ENCODE measurements around the gene MN1.

GRCh38 chr22:27775087-27775698, 26.4 kb downstream of the MN1 start:
- TF ChIP-seq CTCF (IDR thresholded peaks at IDR 0.05), result no peak
- TF ChIP-seq POLR2A (IDR thresholded peaks at IDR 0.05), result no peak
- TF ChIP-seq POLR2AphosphoS5 (IDR thresholded peaks at IDR 0.05), result no peak

Measured in breast epithelium (tissue), 3 donors.